Measurements from ENCODE around the gene CCDC187.

Gene CCDC187

GRCh38 chr9:136311051-136312008, 7.4 kb upstream of the CCDC187 start:
- DNase-seq = no peak

GRCh38 chr9:136310273-136311030, 6.6 kb upstream of the CCDC187 start:
- DNase-seq = no peak

DNA sequence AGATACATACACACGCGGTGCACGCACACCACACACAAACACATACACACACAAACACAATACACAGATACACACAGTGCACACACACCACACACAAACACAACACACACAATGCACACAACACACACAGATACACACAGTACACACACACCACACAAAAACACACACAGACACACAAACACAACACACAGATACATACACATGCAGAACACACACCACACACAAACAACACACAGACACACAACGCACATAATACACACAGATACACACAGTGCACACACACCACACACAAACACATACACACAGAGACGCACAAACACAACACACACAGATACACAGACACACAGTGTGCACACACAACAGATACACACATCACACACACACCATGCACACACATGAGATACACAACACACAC, 5.9 kb upstream of the CCDC187 start:
- no peak for DNase-seq

DNA sequence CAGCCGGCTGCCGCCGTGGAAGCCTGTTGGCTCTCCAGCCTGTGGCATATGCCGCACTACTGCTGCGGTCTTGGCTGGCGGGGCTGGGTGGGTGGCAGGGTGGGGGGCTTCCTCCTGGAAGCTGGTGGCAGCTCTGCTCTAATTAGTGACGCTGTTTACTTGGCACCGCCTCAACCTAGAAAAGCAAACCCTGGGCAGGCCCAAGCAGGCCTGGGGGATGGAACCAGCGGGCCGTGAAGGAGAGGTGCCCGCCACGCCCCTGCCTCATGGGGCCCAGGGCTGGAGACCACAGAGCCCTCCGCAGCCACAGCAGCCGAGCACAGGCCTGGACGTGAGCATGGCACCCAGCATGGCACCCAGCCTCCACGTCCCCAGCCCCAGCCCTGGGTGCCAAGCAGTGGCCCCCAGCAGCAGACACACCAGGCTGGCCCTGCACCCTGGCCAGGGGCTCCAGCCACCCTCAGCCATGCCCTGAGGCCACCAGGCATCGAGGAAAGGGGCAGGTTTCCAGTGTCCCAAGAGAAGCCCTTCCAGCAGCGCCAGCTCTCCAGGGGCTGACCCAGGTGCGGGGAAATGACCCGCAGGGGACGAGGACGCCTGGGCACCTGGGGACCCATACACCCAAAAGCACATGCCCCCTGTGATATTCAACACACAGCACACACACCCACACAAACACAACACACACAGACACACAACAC, 5.4 kb upstream of the CCDC187 start:
- DNase-seq = no peak

DNA sequence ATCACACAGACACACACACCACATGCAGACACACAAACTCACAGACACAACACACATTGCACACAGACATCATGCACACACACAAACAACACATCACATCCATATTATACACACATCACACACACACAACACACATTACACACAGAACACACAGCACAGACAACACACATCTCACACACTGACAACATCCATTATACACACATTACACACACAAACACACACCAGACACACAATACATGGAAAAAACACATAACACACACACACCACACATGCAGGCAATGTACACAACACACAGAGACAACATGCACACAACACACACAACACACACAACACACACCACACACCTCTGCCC, 4.8 kb upstream of the CCDC187 start:
- DNase-seq = no peak

GRCh38 chr9:136308006-136308701, 4.3 kb upstream of the CCDC187 start:
- no peak for DNase-seq

DNA sequence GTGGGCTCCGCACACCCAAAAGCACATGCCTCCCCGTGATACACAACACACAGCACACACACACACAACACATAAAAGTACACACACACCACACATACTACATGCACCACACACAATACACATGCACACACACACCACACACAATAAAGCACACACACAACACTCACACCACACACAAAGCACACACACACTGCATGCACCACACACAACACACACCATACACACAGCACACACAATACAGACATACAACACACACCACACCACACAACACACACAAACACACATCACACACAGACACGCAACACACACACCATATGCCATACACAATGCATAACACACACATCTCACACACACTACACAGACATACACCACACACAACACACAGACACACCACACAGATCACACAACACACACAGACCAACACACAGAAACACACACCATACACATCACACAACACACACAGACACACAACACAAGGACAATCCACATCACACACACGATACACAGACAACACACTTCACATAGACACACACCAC, 3.4 kb upstream of the CCDC187 start:
- no peak for DNase-seq

DNA sequence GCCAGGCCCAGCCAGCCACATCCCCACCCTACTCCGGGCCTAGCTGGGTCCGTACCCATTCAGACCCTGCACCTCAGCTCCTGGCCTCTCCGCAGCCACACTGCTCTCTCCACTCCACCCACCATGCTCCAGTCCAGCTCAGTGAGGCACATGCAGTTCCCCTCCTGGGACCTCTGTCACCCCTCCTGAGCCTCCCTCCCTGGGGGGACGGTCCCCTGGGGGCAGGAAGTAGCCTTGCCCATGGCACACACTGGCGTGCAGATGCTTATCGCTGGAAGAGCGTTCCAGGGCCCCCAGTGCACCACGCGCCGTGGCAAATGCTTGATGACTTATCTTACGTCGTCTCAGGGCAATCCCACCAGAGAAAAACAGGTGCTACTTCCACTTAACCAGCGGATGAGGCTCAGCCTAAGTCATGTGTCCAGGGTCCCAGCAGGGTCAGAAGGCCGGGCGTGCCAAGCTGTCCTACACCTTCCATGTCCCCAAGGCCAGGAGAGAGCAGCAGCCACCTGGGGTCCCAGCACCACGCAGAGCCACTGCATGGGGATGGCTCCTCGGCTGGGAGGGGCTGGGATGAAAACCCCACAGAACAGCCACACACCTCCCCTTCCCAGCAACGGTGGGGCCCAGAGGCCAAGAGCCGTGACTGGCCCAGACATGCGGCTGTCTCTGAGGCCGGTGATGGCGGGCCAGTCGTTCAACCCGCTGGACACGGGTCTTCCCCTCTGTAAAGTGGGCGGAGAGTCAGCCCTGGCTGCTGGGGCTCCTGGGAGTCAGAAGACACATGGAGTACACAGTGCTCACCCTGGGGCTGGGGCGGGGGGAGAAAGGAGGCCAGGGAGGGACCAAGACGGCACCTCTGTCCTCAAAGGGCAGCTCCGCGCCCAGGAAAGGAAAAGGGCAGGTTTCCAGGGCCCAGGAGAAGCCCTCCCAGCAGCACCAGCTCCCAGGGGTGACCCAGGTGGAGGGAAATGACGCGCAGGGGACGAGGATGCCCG, 2.6 kb upstream of the CCDC187 start:
- no peak for DNase-seq

GRCh38 chr9:136305804-136306203, 1.9 kb upstream of the CCDC187 start:
- DNase-seq = no peak

GRCh38 chr9:136304981-136305380, 1.1 kb upstream of the CCDC187 start:
- DNase-seq = no peak

DNA sequence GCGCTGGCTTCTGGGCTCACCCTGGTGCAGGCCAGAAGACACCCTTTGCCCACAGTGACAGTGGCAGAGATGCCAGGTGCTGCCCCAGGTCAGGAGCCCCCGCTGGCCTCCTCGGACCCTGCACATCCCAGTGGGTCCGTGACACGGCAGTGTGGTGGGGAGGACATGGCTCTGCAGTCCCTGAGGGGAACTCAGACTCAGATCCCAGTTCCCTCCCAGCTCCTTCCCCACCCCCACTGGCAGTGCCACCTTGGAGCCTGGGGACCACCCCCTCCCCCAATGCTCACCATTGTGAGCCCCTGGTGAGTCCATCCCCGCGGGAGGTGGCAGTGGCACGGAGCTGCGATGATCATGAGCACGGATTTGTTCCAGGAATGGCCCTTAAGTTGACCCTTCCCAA, 562 bp upstream of the CCDC187 start:
- DNase-seq = no peak

- DNase-seq = no peak
Observed at GRCh38 chr9:136303066-136303824, 649 bp downstream of the CCDC187 start.

DNA sequence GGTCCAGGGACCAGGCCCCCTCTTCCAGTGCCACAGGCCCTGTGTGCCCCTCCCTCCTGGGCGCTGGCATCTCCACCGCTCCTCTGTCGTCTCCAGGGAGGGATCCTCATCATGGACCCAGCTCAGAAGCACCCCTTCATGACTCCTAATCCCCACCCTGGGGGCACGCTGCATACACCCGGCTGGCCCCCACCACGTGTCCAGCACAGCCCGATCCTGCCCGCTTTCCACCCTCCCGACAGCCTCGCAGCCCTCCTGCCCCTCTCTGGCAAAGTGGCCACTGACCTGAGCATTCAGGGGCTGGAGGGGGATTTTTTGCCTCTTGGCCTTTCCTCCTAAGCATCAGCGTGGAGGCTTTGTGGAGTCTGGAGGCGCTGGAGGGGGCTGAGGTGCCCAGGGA, 1.4 kb downstream of the CCDC187 start:
- no peak for DNase-seq

DNA sequence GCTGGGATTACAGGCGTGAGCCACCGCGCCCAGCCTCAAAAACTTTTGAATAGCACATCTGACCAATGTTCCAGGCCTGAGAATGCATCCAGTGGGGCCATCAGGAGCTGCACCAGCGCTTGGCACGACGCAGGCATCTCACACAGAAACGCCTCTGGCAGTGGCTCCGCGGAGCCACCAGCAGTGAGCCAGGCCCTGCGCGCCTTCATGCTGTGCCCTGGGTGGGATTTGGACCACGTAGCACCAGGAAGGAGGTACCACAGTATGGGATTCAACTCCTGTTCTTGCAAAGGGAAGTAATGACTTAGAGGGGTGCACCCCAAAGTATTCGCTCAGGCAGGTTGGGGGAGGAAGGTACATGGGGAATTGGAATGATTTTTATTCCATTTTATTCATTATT, 3.0 kb downstream of the CCDC187 start:
- DNase-seq = no peak

DNA sequence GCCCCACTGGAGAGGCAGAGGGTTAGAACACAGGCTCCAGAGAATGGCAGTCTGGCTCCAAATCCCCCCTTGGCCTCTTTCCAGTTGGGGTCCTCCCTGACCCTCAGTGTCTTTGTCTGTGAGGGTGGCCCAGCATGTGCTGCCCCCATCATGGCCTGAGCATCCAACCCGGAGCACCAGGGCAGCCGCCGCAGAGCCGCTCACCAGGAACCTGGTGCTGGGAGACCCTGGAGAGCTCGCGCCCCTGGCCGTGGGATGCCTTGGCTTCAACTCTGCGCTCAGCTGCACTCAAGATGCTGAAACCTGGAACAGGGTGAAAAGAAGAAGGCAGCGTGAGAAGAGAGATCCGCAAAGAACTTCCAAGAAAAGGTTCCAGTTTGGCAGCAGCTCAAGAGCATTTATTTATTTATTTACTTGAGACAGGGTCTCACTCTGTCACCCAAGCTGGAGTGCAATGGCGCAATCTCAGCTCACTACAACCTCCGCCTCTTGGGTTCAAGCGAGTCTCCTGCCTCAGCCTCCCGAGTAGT, 3.8 kb downstream of the CCDC187 start:
- DNase-seq = no peak

DNA sequence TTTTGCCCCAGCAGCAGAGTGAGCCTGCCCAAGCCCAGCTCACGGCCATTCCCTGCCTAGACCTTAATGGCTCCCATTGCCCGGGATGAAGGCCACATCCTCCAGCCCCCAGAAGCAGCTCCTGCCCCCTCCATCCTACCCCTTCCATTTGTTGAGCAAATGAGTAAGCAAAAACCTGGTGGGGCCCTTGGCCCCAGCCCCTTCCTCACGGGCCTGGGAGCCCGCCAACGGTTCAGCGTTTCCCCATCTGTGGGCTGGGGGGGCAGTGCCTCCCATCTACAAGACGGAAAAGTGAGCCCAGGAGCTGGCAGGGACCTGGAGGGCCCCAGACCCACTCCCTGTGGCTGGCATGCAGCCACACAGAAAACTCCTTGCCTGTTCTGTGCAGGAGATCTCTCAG, 4.4 kb downstream of the CCDC187 start:
- DNase-seq = no peak

- DNase-seq = no peak
Observed at GRCh38 chr9:136299116-136299515, 4.8 kb downstream of the CCDC187 start.

- no peak for DNase-seq
Observed at GRCh38 chr9:136297766-136298735, 5.8 kb downstream of the CCDC187 start.
